Cardiac fibroblast (primary cell): Measurements from ENCODE around the gene NDUFA13.

Experiments used
- DNase-seq, 2 donors: peaks; one replicate each; pipeline versions ENCODE4 v3.0.0 to v3.0.0-alpha.2; 2010; ENCODE audit warnings: low read depth in 2 of 2
- H3K4me3 ChIP-seq, 2 donors: replicated peaks in 1 of 2; 1 replicate in 1 of 2; 2 replicates in 1 of 2; pipeline ENCODE4 v1.5.1; 2011; ENCODE audit warnings: low read depth in 2 of 2, low read length in 2 of 2, mild to moderate bottlenecking in 2 of 2, moderate library complexity in 1 of 2
- CTCF ChIP-seq: IDR thresholded peaks from one replicate; pipeline ENCODE4 v1.5.1; 2011; ENCODE audit warnings: low read depth, mild to moderate bottlenecking, low read length, inconsistent platforms

The NDUFA13 gene

GRCh38 chr19:19475849-19476828 is 39.9 kb upstream of the NDUFA13 start:
- DNase-seq, result peak; percentile 48 to 54
- TF ChIP-seq CTCF, result peak; percentile 49
- H3K4me3 ChIP-seq, result no peak overlapping the region

GRCh38 chr19:19477705-19478383 is 38.2 kb upstream of the NDUFA13 start:
- H3K4me3 ChIP-seq, result no peak overlapping the region
- DNase-seq, result peak in 1 of 2 donors; percentile 16
- no peak for TF ChIP-seq CTCF

- DNase-seq, result no peak
- TF ChIP-seq CTCF, result no peak
- H3K4me3 ChIP-seq, result no peak overlapping the region
These were observed 35.3 kb upstream of the NDUFA13 start for GRCh38 chr19:19480688-19481087.

- no peak for TF ChIP-seq CTCF
- H3K4me3 ChIP-seq, result no peak overlapping the region
- DNase-seq, result no peak
These were observed 33.0 kb upstream of the NDUFA13 start for GRCh38 chr19:19482809-19483596.

- TF ChIP-seq CTCF, result no peak
- H3K4me3 ChIP-seq, result no peak overlapping the region
- DNase-seq, result peak; percentile 45 to 65
These were observed 30.6 kb upstream of the NDUFA13 start for GRCh38 chr19:19485161-19485997.

GRCh38 chr19:19485998-19486290 is 30.1 kb upstream of the NDUFA13 start:
- no peak for DNase-seq
- no peak for TF ChIP-seq CTCF
- no peak overlapping the region for H3K4me3 ChIP-seq
